LoVo (cell line): Measurements from ENCODE around the gene JAM2.
"Not testable (repeated sequence)": the region's sequence is repeated elsewhere in the genome, so short reads cannot be mapped to it uniquely, and the experiment has no call there.

ENCODE experiments used
- DNase-seq: peaks from one replicate; pipeline ENCODE4 v3.0.0-alpha.2; 2016; ENCODE audit warnings: low spot score

JAM2 gene

GRCh38 chr21:25646474-25646873 is 7.4 kb downstream of the JAM2 start:
- no peak for DNase-seq

- no peak for DNase-seq
Observed at GRCh38 chr21:25647647-25648046, 8.6 kb downstream of the JAM2 start.

GRCh38 chr21:25649146-25649545 is 10.1 kb downstream of the JAM2 start:
- no peak for DNase-seq

DNA sequence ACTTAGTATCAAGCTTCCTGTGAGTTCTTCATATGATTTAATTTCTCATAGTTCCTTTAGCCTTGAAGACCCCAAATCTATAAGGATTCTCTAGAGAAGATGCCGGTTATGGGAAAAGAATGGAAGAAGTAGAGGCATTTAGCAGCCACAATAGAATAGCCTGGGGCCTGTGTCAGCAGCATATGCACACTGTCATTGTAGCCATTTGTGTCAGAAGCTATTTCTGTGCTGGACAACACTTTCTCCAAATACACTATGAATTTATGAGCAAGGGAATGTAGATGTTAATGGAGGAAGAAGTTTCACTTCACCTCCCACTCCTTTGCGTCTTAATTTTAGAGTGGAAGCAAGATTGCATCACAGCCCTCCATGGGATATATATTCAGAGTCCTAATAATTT is 17.4 kb downstream of the JAM2 start:
- DNase-seq, result no peak

DNA sequence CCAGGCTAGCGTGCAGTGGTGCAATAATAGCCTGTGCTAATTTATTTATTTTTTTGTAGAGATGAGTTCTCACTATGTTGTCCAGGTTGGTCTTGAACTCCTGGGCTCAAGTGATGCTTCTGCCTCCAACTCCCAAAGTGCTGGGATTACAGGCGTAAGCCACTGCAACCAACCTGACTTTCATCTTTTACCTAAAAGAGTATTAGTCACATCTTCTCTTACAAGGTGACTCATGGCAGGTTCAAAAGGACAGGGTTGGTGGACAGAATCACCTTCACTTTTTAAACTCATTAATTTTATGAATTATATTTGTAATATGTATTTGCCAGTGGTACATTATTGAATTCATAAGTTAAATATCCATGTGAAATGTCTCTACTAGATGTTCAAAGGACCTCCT is 18.1 kb downstream of the JAM2 start:
- DNase-seq, result no peak

DNA sequence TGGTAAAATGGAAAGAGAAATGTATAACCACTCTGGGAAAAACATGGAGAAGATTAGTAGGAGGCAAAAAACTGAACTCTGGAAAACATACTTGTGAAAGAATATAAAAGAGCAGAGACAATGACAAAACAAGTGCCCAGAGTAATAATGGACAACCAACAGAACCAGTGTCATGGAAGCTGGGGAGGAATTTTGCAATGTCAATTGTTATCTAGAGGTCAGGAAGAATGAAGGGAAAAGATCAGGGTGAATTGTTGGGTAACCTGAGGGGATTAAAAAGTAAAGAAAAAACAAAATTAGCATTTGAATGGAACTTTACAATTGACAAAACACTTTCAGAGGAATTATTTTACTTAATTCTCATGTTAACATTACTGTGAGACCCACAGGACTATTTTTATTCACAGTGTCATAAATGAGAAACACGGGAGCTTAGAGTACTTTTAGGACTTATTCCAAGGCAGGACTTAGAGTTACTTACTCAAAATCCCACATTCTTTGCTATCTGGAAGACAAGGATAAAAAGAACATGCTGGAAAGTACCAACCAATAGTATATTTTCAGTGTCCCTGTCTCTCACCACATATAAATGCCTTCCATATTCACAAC is 19.5 kb downstream of the JAM2 start:
- DNase-seq, result no peak

DNA sequence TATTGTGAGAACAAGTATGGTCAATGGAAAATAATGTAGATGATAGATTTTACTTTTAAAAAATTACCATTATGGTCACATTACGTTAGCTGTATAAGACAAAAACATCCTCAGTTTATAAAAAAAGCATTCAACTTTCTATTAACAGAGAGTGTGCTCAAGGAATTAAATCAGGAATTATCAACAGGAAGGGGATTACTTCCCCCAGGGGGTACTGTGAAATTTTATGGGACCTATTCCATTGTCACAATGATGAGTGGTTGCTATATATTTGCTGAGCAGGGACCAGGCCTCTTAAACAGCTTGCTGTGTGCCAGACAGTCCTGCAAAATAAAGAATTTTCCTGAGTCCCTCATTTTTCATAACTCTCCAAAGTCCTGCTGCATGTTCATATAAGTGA is 21.2 kb downstream of the JAM2 start:
- no peak for DNase-seq

- no peak for DNase-seq
Observed at GRCh38 chr21:25664491-25664931, 25.5 kb downstream of the JAM2 start.

DNA sequence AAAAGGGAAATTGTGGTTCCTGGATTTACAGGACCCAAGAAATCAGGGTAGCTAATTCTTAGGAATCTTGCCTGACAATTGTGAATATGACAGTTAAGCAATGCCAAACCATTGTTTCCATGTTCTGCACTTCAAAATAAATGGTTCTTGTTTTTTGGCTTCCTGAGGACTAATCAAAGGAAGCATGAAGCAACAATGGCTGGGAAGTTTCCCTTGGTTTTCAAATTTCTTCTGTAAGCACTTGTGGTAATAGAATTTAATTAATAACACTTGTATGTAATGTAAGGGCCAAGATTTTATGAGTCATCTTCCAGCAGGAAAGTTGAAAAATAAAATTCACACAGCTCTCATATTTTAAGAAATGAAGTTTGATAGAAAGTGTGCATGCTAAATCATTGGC is 31.7 kb downstream of the JAM2 start:
- no peak for DNase-seq

DNA sequence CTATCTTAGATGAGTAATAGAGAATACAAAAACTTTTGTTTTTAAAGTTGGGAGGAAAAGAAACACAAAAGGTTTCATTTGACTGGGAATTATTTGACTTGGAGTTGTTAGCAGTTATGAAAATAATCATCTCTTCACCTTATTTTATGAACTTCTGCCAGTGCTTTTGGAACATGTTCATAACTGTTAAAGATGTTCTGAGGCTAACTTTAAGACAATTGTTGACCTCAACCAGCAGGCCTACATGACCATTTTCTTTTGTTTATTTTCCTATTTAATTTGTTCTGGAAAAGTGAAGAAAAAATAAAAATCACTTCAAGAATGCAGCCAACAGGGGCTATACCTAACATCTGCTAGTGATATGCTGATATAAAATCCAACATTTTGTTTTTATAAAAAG is 37.4 kb downstream of the JAM2 start:
- DNase-seq, result no peak

DNA sequence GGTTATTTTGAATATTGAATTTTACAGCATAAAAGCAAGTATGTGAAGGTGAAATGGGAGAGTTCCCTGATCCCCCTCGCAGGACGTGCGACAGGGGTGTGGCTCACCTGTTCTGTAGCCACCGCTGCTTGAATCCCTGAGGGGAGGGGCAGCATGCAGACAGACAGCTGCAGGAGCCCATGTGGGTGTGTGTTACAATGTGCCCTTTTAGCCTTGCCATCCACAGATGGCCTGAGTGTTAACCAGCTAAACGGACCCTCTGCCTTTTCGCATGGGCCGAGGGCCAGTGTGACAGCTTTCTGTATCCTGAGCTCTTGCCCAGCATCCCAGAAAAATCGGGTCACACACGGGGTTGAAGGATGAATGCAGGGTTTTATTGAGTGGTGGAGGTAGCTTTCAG is 43.3 kb downstream of the JAM2 start:
- no peak for DNase-seq

GRCh38 chr21:25687787-25688186 is 48.7 kb downstream of the JAM2 start:
- DNase-seq, result no peak

- no peak for DNase-seq
Observed at GRCh38 chr21:25688275-25689155, 49.5 kb downstream of the JAM2 start.

- DNase-seq, result no peak
Observed at GRCh38 chr21:25689226-25689625, 50.2 kb downstream of the JAM2 start.

GRCh38 chr21:25691976-25692375 is 52.9 kb downstream of the JAM2 start:
- DNase-seq, result no peak

DNA sequence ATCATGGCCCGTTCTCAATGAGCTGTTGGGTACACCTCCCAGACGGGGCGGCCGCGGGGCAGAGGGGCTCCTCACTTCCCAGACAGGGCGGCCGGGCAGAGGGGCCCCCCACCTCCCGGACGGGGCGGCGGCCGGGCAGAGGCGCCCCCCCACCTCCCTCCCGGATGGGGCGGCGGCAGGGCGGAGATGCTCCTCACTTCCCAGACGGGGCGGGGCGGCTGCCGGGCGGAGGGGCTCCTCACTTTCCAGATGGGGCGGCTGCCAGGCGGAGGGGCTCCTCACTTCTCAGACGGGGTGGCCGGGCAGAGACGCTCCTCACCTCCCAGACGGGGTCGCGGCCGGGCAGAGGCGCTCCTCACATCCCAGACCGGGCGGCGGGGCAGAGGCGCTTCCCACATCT is 56.4 kb downstream of the JAM2 start:
- DNase-seq, result not testable (repeated sequence)

DNA sequence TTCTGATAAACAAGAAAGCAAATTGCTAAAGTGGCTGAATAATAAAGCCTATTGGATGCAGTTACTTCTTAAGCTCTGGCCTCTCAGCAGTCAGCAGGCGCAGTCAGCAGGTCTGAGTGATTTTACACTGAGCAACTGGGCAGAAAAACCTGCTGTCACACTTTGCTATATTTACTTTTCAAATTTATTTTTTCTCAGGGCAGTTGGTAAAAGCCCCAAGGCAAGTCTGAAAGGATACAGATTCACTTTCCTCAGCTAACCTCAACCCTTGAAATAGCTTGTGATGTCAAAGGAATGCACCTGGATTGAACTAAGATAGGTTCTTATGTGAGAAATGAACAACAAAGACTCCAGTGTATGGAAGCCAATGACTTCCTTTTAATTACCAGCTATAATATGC is 61.7 kb downstream of the JAM2 start:
- no peak for DNase-seq

DNA sequence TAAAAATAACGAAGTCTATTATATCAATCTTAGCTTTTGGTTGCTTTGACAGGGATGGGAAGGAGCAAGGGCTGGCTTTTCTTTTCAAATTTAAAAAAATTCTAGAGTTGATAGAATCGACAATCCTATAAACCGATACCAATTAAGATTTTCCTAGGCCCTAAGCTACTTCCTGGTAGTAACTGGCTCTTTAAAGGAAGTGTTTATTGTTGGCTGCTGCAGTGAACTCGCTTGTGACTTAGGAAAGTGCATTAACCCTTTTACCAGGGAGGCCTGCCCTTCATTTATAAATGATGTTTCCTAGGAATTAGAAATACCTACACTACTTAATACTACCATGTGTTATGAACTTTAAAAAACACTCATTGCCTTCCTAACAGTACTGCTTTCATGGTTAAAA is 62.5 kb downstream of the JAM2 start:
- no peak for DNase-seq

GRCh38 chr21:25708467-25709065 is 69.5 kb downstream of the JAM2 start:
- DNase-seq, result peak; percentile 49

DNA sequence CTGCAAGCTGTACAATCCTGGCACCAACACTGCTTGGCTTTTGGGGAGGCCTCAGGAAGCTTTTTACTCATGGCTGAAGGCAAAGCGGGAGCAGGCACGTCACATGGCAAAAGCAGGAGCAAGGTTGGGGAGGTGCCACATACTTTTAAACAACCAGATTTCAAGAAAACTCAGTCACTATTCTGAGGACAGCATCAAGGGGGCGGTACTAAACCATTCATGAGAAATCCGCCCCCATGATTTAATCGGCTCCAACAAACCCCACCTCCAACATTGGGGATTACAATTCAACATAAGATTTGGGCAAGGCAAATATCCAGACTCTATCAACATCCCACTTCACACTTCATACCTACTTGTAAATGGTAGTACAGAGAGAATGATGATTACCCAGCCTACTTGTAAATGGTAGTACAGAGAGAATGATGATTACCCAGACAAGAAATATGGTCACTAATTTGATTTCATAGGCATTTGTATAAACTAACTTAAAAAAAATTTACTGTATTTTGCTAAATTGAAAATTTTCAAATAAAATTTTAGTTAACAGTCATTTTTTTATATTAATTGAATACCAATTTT is 70.7 kb downstream of the JAM2 start:
- DNase-seq, result no peak

- no peak for DNase-seq
Observed at GRCh38 chr21:25710550-25710949, 71.5 kb downstream of the JAM2 start.

GRCh38 chr21:25714066-25714465 is 75.0 kb downstream of the JAM2 start:
- DNase-seq, result not testable (repeated sequence)
